HL-60 (cell line): ENCODE results near the gene RLN1.
"Not testable (repeated sequence)": the region's sequence is repeated elsewhere in the genome, so short reads cannot be mapped to it uniquely, and the experiment has no call there.

Experiments used
- DNase-seq, 2 experiments: peaks; one replicate each; pipeline ENCODE4 v3.0.0-alpha.2; 2010 to 2020; ENCODE audit warnings: low read depth in 1 of 2, low spot score in 1 of 2
- H3K27ac ChIP-seq: fragments of 250-450 bp; sonication (Bioruptor Pico); replicated peaks from 2 replicates; pipeline ENCODE4 v1.5.1; 2020; ENCODE audit warnings: mild to moderate bottlenecking, moderate library complexity
- H3K27me3 ChIP-seq: fragments of 250-450 bp; sonication (Bioruptor Pico); 2 replicates; pipeline ENCODE4 v1.5.1; 2021; ENCODE audit warnings: mild to moderate bottlenecking, moderate library complexity; ENCODE audit not compliant: insufficient read depth, poor library complexity, severe bottlenecking
- H3K4me3 ChIP-seq: replicated peaks from 2 replicates; pipeline ENCODE4 v1.5.1; 2011; ENCODE audit warnings: mild to moderate bottlenecking, control low read depth, low read length; ENCODE audit not compliant: insufficient read depth
- CTCF ChIP-seq: IDR thresholded peaks from one replicate; pipeline ENCODE4 v1.5.1; 2011; ENCODE audit warnings: low read length, control low read depth, inconsistent platforms; ENCODE audit not compliant: insufficient read depth
- GABPA ChIP-seq: IDR thresholded peaks from 2 replicates; pipeline ENCODE4 v1.6.1; 2012; ENCODE audit warnings: low read depth
- POLR2AphosphoS5 ChIP-seq: IDR thresholded peaks from 2 replicates; pipeline ENCODE4 v1.6.1; 2012; ENCODE audit warnings: low read depth
- REST ChIP-seq: IDR thresholded peaks from 2 replicates; pipeline ENCODE4 v1.6.1; 2012; ENCODE audit warnings: low read depth; ENCODE audit not compliant: insufficient replicate concordance
- SPI1 ChIP-seq: IDR thresholded peaks from 2 replicates; pipeline ENCODE4 v1.6.1; 2012; ENCODE audit warnings: low read depth, mild to moderate bottlenecking, borderline replicate concordance

Gene RLN1

DNA sequence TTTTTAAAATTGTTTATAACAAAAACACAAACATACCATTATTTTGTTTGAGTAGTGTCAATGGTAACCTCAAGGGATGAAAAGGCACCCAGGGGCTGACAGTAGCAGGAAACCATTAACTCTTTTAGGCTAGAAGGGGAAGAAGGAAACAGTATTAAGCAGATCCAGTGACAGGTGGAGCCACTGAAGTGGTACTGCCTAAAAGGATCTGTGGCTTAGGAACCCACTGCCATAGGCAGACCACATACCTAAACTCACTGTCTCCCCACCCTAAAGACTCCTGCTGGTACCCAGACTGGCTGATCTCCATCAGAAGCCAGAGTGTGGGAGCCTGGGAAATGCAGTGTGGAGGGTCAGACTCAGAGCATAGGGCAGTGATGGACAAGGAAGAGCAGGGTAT is 13.5 kb downstream of the RLN1 start:
- Histone ChIP-seq H3K27me3 (no peaks in the 10 kb centered on the region), H3K27ac (no peak overlapping the region), H3K4me3 (no peak overlapping the region)
- DNase-seq, result no peak
- TF ChIP-seq POLR2AphosphoS5, result no peak
- TF ChIP-seq GABPA, result no peak
- TF ChIP-seq REST, result no peak

- not testable (repeated sequence) for H3K4me3 ChIP-seq, H3K27ac ChIP-seq, H3K27me3 ChIP-seq, DNase-seq
- peak; percentile 88 for TF ChIP-seq REST
Observed at GRCh38 chr9:5321601-5322000, 18.1 kb downstream of the RLN1 start.

GRCh38 chr9:5321058-5321457 is 18.6 kb downstream of the RLN1 start:
- no peak for DNase-seq
- no peak overlapping the region for H3K4me3 ChIP-seq
- no peak overlapping the region for H3K27ac ChIP-seq
- TF ChIP-seq SPI1 (no peak), REST (no peak), CTCF (no peak), POLR2AphosphoS5 (no peak), GABPA (no peak)
- no peaks in the 10 kb centered on the region for H3K27me3 ChIP-seq

DNA sequence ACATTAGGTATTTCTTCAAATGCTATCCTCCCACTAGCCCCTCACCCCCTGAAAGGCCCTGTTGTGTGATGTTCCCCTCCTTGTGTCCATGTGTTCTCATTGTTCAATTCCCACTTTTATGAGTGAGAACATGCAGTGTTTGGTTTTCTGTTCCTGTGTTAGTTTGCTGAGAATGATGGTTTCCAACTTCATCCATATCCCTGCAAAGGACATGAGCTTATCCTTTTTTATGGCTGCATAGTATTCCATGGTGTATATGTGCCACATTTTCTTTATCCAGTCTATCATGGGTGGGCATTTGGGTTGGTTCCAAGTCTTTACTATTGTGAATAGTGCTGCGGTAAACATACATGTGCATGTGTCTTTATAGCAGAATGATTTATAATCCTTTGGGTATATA is 23.3 kb downstream of the RLN1 start:
- not testable (repeated sequence) for DNase-seq, H3K27me3 ChIP-seq, H3K27ac ChIP-seq, H3K4me3 ChIP-seq
